Kasumi-1 (cell line): ENCODE results near the gene POLD1.

ENCODE experiments used
- DNase-seq, 2 experiments: peaks; one replicate each; lab custom pipeline; 2025; lab: John Stamatoyannopoulos, UW

POLD1 gene

DNA sequence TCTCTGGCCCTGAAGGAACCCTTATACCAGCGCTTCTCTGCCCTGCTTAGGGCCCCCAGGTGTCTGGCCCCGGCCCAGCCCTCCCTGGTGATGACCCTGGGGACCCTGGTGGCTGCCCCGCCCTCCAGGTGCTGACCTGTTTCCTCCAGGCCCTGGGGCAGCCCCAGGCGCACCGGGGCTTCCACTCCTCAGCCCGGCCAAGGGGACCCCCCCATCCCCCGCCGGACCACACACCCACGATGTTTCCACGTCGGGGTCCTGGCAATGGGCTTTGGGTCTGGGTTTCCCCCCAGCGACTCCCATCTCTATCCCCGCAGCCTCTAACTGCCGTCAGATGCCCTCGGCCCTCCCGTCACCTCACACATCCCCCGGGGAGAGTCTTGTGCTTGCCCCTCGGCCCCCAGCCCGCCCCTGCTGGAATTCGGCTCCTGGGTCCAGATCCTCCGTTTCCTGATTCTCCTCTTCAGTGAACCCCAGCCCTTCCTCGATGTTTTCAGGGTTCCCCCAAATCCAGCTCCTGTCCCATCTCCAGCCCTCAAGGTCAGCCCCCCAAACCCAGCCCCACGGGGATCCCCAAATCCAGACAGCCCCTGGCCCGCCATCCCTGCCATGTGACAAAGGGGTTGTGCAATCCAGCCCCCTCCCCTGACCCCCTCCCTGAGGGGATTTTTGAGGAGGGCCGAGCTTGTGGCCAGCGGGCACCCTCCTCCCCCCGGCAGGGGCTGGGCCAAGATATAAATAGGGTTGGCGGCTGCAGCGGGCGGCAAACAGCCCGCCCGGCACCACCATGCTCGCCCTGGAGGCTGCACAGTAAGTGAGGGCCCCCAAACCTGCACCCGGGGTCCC lies 34.3 kb downstream of the POLD1 start, which contains the start of gene SPIB:
TSS of gene SPIB (plus strand) at position 763 of the 846 bp plus-strand sequence. CDS start at position 788, 25 bp downstream.
- DNase-seq: no peak

DNA sequence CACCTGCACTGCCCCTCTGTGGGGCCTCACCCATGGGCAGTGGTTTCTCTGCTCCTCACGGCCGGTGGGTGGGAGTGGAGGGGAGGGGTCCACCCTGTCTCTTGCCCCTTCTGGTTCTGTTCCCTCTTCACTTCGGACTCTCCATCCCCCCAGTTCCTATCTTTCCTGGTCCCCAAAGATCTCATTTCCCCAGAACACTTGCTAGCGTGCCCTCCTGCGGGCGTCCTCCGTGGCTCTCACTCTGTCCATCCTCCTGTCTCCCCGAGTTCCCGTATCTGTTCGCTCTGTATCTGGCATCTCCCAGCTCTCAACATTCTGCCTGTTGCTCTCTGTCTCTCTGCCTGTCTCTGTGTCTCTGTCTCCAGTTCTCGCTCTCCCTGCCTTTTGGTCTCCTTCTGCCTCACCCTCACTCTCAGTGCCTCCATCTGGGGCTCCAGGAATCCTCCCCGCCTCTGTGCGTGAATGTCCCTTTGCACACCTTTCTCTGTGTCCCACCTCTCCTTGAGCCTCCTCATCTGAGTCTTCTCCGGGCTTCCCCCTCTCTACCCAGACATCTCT lies 35.0 kb downstream of the POLD1 start:
- no peak for DNase-seq

DNA sequence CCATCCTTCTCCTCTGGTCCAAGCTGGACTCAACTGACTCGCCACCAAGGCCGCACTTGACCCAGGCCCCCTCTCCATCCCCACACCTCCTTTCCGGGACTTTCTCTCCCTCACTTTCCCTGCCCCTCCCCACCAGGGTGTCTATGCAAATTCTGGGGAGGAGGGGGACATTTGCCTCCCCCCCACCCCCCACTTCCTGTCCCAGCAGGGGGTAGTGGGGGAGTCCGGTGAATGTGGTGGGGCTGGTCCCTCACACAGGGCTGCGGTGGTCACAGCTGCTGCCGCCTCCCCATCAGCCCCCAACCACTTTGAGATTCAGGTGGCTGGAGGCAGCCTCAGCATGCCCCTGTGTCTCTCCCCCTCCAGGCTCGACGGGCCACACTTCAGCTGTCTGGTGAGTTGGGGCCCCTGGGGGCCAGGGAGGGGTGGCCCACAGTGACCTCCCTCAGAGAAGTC lies 35.5 kb downstream of the POLD1 start:
- no peak for DNase-seq

DNA sequence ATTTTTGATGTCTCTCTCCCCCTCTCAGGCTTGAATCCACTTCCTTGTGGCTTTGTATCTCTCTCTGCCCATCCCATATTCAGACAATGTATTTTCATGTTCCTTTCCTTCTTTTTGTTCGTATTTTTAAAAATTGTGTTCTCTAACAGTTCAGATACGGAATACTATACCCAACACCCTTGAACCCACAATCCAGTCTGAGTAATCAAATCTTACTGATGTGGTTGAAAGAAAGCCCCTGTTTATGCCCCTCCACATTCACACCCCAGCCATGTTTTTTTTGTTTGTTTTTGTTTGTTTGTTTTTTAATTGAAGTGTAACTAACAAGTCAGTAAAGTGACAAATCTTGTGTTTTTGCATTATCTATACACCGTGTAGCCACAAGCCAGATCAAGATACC lies 36.0 kb downstream of the POLD1 start:
- no peak for DNase-seq

DNA sequence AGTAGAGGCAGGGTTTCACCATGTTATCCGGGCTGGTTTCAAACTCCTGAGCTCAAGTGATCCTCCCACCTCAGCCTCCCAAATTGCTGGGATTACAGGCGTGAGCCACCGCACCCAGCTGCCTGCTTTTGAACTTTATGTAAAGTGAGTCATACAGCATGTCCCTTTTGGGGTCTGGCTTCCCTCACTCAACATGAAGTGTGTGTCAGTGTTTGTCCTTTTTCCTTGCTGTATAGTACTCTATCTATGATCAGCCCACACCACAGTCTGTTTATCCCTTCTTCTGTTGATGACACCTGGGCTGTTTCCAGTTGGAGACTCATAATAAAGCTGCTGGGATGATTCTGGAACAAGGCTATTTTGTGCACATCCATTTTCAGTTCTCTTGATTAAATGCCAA lies 36.7 kb downstream of the POLD1 start:
- DNase-seq: no peak

GRCh38 chr19:50422397-50423278 lies 38.5 kb downstream of the POLD1 start:
- no peak for DNase-seq

DNA sequence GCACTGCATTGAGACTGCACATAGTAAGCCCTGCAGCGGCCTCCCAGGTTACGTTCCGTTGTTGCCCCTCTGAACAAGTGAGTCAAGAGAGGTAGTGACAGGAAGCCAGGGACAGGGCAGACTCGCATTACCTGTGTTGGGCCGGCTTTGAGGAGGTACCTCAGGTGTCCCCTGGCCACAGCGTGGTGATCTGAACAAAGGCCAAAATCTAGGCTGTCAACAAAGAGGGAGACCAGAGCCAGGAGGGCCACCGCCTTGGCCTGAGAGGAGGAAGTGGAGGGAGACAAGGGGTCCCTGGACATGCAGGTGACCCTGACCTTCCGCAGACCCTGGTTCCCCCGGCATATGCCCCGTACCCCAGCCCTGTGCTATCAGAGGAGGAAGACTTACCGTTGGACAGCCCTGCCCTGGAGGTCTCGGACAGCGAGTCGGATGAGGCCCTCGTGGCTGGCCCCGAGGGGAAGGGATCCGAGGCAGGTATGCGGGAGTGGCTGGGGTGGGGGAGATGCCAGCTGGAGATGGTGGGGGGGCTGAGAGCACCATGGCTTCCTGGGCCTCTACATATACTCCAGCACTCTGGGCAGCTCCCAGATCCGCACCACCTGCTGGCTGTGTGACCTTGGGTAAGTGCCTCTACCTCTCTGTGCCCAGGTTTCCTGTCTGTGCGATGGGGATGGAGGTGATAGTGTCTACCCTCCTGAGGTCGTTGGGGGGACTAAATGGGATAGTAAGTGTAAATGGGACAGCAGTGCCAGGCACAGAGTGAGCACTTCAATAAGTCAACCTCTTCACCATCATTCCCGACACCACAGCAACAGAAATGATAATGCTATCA lies 39.3 kb downstream of the POLD1 start:
- no peak for DNase-seq

DNA sequence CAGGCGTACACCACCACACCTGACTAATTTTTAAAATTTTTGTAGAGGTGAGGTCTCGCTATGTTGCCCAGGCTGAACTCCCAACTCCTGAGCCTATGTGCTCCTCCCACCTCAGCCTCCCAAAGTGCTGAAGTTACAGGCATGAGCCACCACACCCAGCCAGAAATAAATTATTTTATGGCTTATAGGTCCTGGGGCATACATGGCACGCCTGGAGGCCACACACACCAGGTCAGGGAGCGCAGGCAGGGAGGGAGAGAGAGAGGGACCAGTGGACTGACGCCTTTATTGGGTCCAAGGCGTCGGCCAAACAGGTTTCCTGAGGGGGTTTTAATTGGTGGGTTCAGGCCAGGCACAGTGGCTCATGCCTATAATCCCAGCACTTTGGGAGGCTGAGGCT lies 41.4 kb downstream of the POLD1 start:
- no peak for DNase-seq

- DNase-seq: no peak
These were observed 43.3 kb downstream of the POLD1 start for GRCh38 chr19:50427318-50427925.

- peak; percentile 31 to 61 for DNase-seq
These were observed 43.9 kb downstream of the POLD1 start for GRCh38 chr19:50427997-50428425.

GRCh38 chr19:50428772-50429463 lies 44.8 kb downstream of the POLD1 start:
- no peak for DNase-seq

DNA sequence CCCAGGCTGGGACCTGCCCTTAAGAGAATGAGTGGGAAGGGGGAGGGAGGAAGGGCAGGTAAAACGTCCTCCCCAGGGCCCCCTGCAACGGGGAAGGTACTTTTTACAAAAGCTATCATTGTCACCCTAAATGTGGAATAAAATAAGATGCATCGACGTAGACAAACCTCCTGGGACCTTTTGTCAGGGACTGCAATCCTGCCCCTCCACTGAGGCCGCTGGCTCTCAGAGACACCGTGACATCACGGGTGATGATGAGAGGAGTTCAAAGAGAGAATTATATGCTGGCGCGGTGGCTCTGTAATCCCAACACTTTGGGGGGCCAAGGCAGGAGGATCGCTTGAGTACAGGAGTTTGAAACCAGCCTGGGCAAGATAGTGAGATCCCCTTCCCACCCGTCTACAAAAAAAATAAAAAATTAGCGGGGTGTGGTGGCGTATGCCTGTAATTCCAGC lies 46.8 kb downstream of the POLD1 start:
- DNase-seq: no peak

GRCh38 chr19:50431343-50432220 lies 47.4 kb downstream of the POLD1 start:
- DNase-seq: peak; percentile 59 to 83

DNA sequence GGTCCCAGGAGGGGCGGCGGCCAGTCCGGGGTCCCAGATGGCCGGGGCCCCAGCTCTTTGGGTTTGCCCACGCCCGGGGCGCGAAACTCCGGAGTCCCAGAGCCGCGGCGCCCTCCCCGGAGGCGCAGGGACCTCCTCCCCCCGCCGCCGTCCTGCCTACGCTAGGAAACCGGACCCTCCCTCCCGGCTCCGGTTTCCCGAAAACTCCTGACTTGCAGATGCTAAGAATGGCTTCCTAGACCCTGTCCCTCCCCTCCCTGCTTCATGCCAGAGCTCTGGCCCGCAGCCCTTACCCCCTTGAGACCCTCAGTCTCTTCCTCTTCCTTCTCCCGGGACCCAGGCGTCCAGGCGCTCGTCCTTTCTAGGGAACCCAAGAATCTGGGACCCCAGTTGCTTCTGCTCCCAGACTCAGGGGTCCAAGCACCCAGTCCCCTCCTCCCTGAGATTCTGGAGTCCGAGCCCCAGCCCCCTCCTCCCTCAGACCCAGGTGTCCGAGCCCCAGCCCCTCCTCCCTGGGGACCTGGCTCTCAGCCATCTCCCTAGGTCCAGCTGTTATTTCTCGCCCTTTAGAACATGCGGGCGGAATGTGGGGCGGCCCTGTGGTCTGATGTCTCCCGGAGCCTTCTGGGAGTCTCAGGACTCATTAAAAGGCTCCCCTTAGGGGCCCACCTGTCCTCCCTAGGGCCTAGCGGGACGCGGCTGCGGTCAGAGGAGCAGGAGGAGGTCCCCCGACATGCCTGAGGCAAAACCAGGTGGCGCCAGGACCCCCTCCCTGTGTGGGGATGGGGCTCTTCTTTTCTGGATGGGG lies 48.3 kb downstream of the POLD1 start, which contains the start of gene MYBPC2:
TSS of gene MYBPC2 (plus strand) at position 672 of the 808 bp plus-strand sequence. CDS start at position 734, 62 bp downstream.
- DNase-seq: no peak

GRCh38 chr19:50433201-50434180 lies 49.3 kb downstream of the POLD1 start:
- no peak for DNase-seq

- no peak for DNase-seq
These were observed 50.4 kb downstream of the POLD1 start for GRCh38 chr19:50434525-50434924.

- no peak for DNase-seq
These were observed 51.1 kb downstream of the POLD1 start for GRCh38 chr19:50435221-50435620.
